Motor neuron (in vitro differentiated cells): ENCODE data around the gene TAB2. TPM values are rescaled to one million over a fixed set of nuclear protein-coding genes. Genes with fewer than 3 reads are reported as not detected.
"Not testable (repeated sequence)": the region's sequence is repeated elsewhere in the genome, so short reads cannot be mapped to it uniquely, and the experiment has no call there.

Source experiments
- ATAC-seq, 8 experiments: fragments of 200-7000 bp; cut with Tn5 transposase; replicated peaks in 6 of 8; 2 replicates each; pipeline ENCODE4 v1.8.0; 2021; ENCODE audit warnings: mild to moderate bottlenecking in 8 of 8, moderate library complexity in 8 of 8
- H3K27ac ChIP-seq, 2 donors: fragments of 250-450 bp; sonication (Bioruptor Pico); 2 replicates each; pipeline ENCODE4 v1.9.0; 2021; ENCODE audit warnings: antibody characterized with exemption in 2 of 2, mild to moderate bottlenecking in 2 of 2, moderate library complexity in 1 of 2
- H3K4me1 ChIP-seq, 2 donors: fragments of 250-450 bp; sonication (Bioruptor Pico); replicated peaks in 1 of 2; 2 replicates each; pipeline ENCODE4 v1.6.1; 2021; ENCODE audit warnings: antibody characterized with exemption in 2 of 2, mild to moderate bottlenecking in 2 of 2, moderate library complexity in 1 of 2
- H3K4me3 ChIP-seq, 5 donors: fragments of 250-450 bp; sonication (Bioruptor Pico); 2 replicates each; pipeline ENCODE4 v1.9.0; 2021; ENCODE audit warnings: antibody characterized with exemption in 5 of 5, mild to moderate bottlenecking in 5 of 5, moderate library complexity in 4 of 5
- whole genome bisulfite sequencing, 10 experiments: fragments of 450-650 bp; shearing (Covaris generic); methylation state at CpG; one replicate each; pipeline ENCODE4 v1.0.0; 2022; 5-methylcytosine and 5-hydroxymethylcytosine counted together
- in situ Hi-C, 9 experiments: fragments of 400-800 bp; cut with MboI; loops; one replicate each; pipeline ENCODE4 v1.15.0; 2021; ENCODE audit warnings: low sequenced_read_pairs in 9 of 9, low pct_unique_long_range_greater_than_20kb in 2 of 9; ENCODE audit not compliant: unreplicated experiment in 9 of 9
- total RNA-seq, 8 experiments: library from RNA; unstranded; fragments of 300-600 nt; gene quantifications; 2 replicates each; pipeline versions ENCODE4 v1.2.3 to v1.2.4, GENCODE V29; 2022

Gene TAB2
- total RNA-seq, 8 experiments from 2014 or later, result 17.3 to 47.0 (median 24.7) TPM

DNA sequence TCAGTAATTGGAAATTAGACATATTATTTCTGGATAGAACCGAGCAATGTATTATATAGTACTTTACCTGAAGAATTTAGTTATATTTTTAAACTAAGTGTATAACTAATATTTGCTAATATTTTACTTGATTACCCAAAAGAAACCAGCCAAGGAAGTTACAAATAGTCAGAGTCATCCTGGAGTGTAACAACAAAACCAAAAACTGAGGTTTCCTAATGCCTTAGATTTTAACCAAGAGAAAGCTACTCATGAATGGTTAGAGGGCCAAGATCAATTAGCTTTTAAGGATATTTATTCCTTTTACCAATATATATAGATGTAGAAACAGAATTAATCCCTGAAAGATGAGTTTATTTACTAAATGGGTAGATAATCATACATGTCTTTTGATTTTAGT, 26.0 kb downstream of the TAB2 start:
- H3K27ac ChIP-seq, result no peak overlapping the region
- no peak overlapping the region for H3K4me3 ChIP-seq
- no peak for ATAC-seq
- peaks cover 0 to 6% of the 10 kb centered on the region in 2 donors for H3K4me1 ChIP-seq
- in situ Hi-C loops, result no loop called here
- 83 to 100% (median 100%) methylated on average over 1 of the region's 1 CpG; no CpG with 5 or more reads in 2 of the 10 experiments for WGBS, 10 experiments

- no peak overlapping the region for H3K27ac ChIP-seq
- peaks cover 0 to 6% of the 10 kb centered on the region in 2 donors for H3K4me1 ChIP-seq
- in situ Hi-C loops, result no loop called here
- H3K4me3 ChIP-seq, result no peak overlapping the region
- ATAC-seq, result peak in 2 of 8 experiments; percentile 37 to 79
- 71 to 100% (median 94%) methylated on average over 2 to 3 of the region's 3 CpGs; no CpG with 5 or more reads in 4 of the 10 experiments for WGBS, 10 experiments
Measured at GRCh38 chr6:149346078-149346477, 28.6 kb downstream of the TAB2 start.

GRCh38 chr6:149347067-149347466, 29.6 kb downstream of the TAB2 start:
- no peak for ATAC-seq
- 31 to 100% (median 80%) methylated on average over 1 to 2 of the region's 2 CpGs; no CpG with 5 or more reads in 3 of the 10 experiments for WGBS, 10 experiments
- Histone ChIP-seq H3K4me1 (peaks cover 0 to 6% of the 10 kb centered on the region in 2 donors), H3K27ac (no peak overlapping the region), H3K4me3 (no peak overlapping the region)
- in situ Hi-C loops, result no loop called here

- in situ Hi-C loops, H3K4me3 ChIP-seq, H3K4me1 ChIP-seq, ATAC-seq, H3K27ac ChIP-seq: not testable (repeated sequence)
- WGBS, 10 experiments, result 93 to 100% (median 100%) methylated on average over 1 to 6 of the region's 6 CpGs; no CpG with 5 or more reads in 1 of the 10 experiments
Measured at GRCh38 chr6:149349279-149349678, 31.8 kb downstream of the TAB2 start.

GRCh38 chr6:149354009-149354408, 36.5 kb downstream of the TAB2 start:
- Histone ChIP-seq H3K4me3 (no peak overlapping the region), H3K4me1 (no peaks in the 10 kb centered on the region), H3K27ac (no peak overlapping the region)
- ATAC-seq, result no peak
- 67 to 100% (median 94%) methylated on average over 1 to 2 of the region's 2 CpGs for WGBS, 10 experiments
- in situ Hi-C loops, result no loop called here

GRCh38 chr6:149356081-149356750, 38.7 kb downstream of the TAB2 start:
- Histone ChIP-seq H3K4me3 (no peak overlapping the region), H3K4me1 (no peaks in the 10 kb centered on the region), H3K27ac (no peak overlapping the region)
- in situ Hi-C loops, result no loop called here
- no peak for ATAC-seq
- 80 to 94% (median 89%) methylated on average over 2 to 5 of the region's 6 CpGs; no CpG with 5 or more reads in 1 of the 10 experiments for WGBS, 10 experiments

- no peak for ATAC-seq
- in situ Hi-C loops, result no loop called here
- Histone ChIP-seq H3K4me3 (no peak overlapping the region), H3K27ac (no peak overlapping the region), H3K4me1 (no peaks in the 10 kb centered on the region)
- WGBS, 10 experiments, result 89 to 99% (median 96%) methylated on average over 4 to 15 of the region's 17 CpGs
Measured at GRCh38 chr6:149357726-149358538, 40.4 kb downstream of the TAB2 start.

DNA sequence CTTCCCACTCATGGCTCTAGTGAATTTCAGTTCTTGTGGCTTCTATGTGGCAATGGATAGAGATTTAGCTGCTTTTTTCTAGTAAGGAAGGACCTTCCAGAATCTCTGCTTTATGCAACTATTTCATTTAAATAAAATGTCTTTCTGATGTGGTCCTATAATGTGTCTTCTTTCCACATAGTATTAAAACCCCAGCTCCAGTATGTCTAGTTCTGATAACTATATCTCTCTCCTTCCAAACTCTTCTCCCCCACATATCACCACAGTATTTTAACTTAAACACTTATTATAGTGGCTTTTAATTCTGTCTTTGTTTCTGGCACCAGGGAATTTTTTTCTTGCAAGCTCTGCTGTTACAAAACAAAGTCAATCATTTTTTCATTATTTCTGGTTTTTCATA, 41.9 kb downstream of the TAB2 start:
- no peak for ATAC-seq
- in situ Hi-C loops, result no loop called here
- Histone ChIP-seq H3K4me3 (no peak overlapping the region), H3K27ac (no peak overlapping the region), H3K4me1 (no peaks in the 10 kb centered on the region)

- H3K27ac ChIP-seq, result no peak overlapping the region
- H3K4me3 ChIP-seq, result no peak overlapping the region
- no peak for ATAC-seq
- no peaks in the 10 kb centered on the region for H3K4me1 ChIP-seq
- WGBS, 10 experiments, result 90 to 100% (median 100%) methylated on average over 1 to 3 of the region's 3 CpGs; no CpG with 5 or more reads in 1 of the 10 experiments
- in situ Hi-C loops, result no loop called here
Measured at GRCh38 chr6:149360536-149360935, 43.0 kb downstream of the TAB2 start.

GRCh38 chr6:149362289-149362688, 44.8 kb downstream of the TAB2 start:
- no peak for ATAC-seq
- in situ Hi-C loops, result no loop called here
- no peak overlapping the region for H3K27ac ChIP-seq
- WGBS, 10 experiments, result 83 to 100% (median 100%) methylated on average over 1 to 5 of the region's 5 CpGs; no CpG with 5 or more reads in 1 of the 10 experiments
- no peak overlapping the region for H3K4me3 ChIP-seq
- no peaks in the 10 kb centered on the region for H3K4me1 ChIP-seq

DNA sequence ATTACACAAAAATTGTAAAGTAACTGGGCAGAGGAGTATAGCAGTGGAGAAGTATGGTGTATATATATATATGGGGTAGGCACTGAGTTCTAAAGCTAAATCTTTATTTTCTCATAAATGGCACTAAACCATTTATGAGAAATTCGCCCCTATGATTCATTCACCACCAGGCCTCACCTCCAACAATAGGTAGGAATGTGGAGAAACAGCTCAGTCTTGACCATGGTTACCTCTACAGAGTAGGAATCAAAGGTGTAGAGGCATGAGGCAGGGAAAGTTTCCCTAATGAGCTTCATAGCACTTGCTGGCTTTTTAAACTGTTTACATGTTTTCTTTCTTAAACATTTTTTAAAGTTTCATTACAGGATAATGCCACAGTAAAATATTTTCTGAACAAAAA, 45.6 kb downstream of the TAB2 start:
- Histone ChIP-seq H3K4me3 (no peak overlapping the region), H3K4me1 (no peaks in the 10 kb centered on the region), H3K27ac (no peak overlapping the region)
- ATAC-seq, result no peak
- in situ Hi-C loops, result no loop called here
- WGBS, 10 experiments, result 80 to 100% (median 100%) methylated on average over 1 of the region's 1 CpG; no CpG with 5 or more reads in 3 of the 10 experiments

DNA sequence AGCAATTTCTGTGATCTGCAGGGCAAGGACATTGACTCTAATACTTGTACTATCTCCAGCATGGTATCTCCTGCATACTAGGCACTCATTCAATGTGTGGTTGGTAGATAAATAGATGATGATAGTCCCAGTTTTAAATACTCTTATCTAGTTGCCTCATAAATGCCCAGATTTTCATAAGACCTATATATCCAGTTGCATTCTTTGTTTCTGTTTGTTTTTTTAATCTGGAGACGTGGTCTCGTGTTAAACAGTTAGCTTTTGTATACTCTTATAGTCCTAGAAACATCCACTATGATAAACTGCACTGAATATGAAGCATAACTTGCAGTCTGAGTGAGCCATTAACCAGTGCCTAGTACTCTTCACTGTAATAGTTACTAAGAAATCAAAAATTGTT, 47.0 kb downstream of the TAB2 start:
- WGBS, 10 experiments, result 71 to 100% (median 100%) methylated on average over 1 to 2 of the region's 2 CpGs; no CpG with 5 or more reads in 2 of the 10 experiments
- ATAC-seq, result no peak
- H3K27ac ChIP-seq, result no peak overlapping the region

GRCh38 chr6:149365197-149365596, 47.7 kb downstream of the TAB2 start:
- in situ Hi-C loops, result no loop called here
- Histone ChIP-seq H3K4me1 (no peaks in the 10 kb centered on the region), H3K4me3 (no peak overlapping the region), H3K27ac (no peak overlapping the region)
- ATAC-seq, result no peak

More for the DNA sequence above, 47.0 kb downstream of the TAB2 start:
- Histone ChIP-seq H3K4me1 (no peaks in the 10 kb centered on the region), H3K4me3 (no peak overlapping the region)
- in situ Hi-C loops, result no loop called here
